ENCODE data around the gene TNFRSF13B.
"Not testable (repeated sequence)": the region's sequence is repeated elsewhere in the genome, so short reads cannot be mapped to it uniquely, and the experiment has no call there.

The TNFRSF13B gene

GRCh38 chr17:16961022-16961421 lies 10.9 kb downstream of the TNFRSF13B start:
- not testable (repeated sequence) for DNase-seq (ENCODE audit: low read depth in 2 of 2)

- not testable (repeated sequence) for DNase-seq (ENCODE audit: low read depth in 2 of 2)
These were observed 16.9 kb downstream of the TNFRSF13B start for GRCh38 chr17:16955011-16955410.

GRCh38 chr17:16954521-16954920 lies 17.4 kb downstream of the TNFRSF13B start:
- no peak for DNase-seq (ENCODE audit: low read depth in 2 of 2)

- no peak for DNase-seq (ENCODE audit: low read depth in 2 of 2)
These were observed 18.1 kb downstream of the TNFRSF13B start for GRCh38 chr17:16953841-16954240.

- DNase-seq (ENCODE audit: low read depth in 2 of 2): no peak
These were observed 18.6 kb downstream of the TNFRSF13B start for GRCh38 chr17:16953347-16953746.

- DNase-seq (ENCODE audit: low read depth in 2 of 2): no peak
These were observed 19.5 kb downstream of the TNFRSF13B start for GRCh38 chr17:16952401-16952800.

GRCh38 chr17:16950488-16950887 lies 21.4 kb downstream of the TNFRSF13B start:
- DNase-seq (ENCODE audit: low read depth in 2 of 2): no peak

- DNase-seq (ENCODE audit: low read depth in 2 of 2): no peak
These were observed 23.1 kb downstream of the TNFRSF13B start for GRCh38 chr17:16948587-16949376.

- DNase-seq (ENCODE audit: low read depth in 2 of 2): no peak
These were observed 24.4 kb downstream of the TNFRSF13B start for GRCh38 chr17:16947470-16947869.

GRCh38 chr17:16945663-16946218 lies 26.2 kb downstream of the TNFRSF13B start:
- no peak for DNase-seq (ENCODE audit: low read depth in 2 of 2)

GRCh38 chr17:16945136-16945482 lies 26.8 kb downstream of the TNFRSF13B start:
- DNase-seq (ENCODE audit: low read depth in 2 of 2): no peak

GRCh38 chr17:16944334-16945135 lies 27.4 kb downstream of the TNFRSF13B start:
- no peak for DNase-seq (ENCODE audit: low read depth in 2 of 2)

GRCh38 chr17:16943541-16944333 lies 28.2 kb downstream of the TNFRSF13B start:
- DNase-seq (ENCODE audit: low read depth in 2 of 2): no peak

- no peak for DNase-seq (ENCODE audit: low read depth in 2 of 2)
These were observed 28.9 kb downstream of the TNFRSF13B start for GRCh38 chr17:16943032-16943352.

GRCh38 chr17:16942141-16943031 lies 29.5 kb downstream of the TNFRSF13B start:
- no peak for DNase-seq (ENCODE audit: low read depth in 2 of 2)

GRCh38 chr17:16941072-16942036 lies 30.6 kb downstream of the TNFRSF13B start:
- DNase-seq (ENCODE audit: low read depth in 2 of 2): no peak

- DNase-seq (ENCODE audit: low read depth in 2 of 2): no peak
These were observed 31.6 kb downstream of the TNFRSF13B start for GRCh38 chr17:16940116-16940881.

- DNase-seq (ENCODE audit: low read depth in 2 of 2): no peak
These were observed 32.3 kb downstream of the TNFRSF13B start for GRCh38 chr17:16939606-16940115.

GRCh38 chr17:16939208-16939576 lies 32.7 kb downstream of the TNFRSF13B start:
- no peak for DNase-seq (ENCODE audit: low read depth in 2 of 2)
